ENCODE measurements around the gene CTDSPL. TPM values are rescaled to one million over a fixed set of nuclear protein-coding genes. Genes with fewer than 3 reads are reported as not detected.
A peak's percentile ranks its signal among the peaks of the same experiment; 100 is the strongest.

Gene CTDSPL
- total and polyA plus RNA-seq, 2 of the 13 experiments (the other 11 are each of a cell fraction or from before 2014, with no cell fraction given), result 26.1 to 142 TPM

- TF ChIP-seq ZNF580 (CRISPR knock-in tag; IDR thresholded peaks at IDR 0.05; ENCODE audit: borderline replicate concordance, low read depth) (0 out of 2 replicates have a peak, but pooled peaks have one; percentile 10), AKNA (CRISPR knock-in tag; IDR thresholded peaks at IDR 0.05; ENCODE audit: borderline replicate concordance) (no peak), ZNF615 (CRISPR knock-in tag; IDR thresholded peaks at IDR 0.05; ENCODE audit: borderline replicate concordance) (no peak), BHLHE40 (IDR thresholded peaks at IDR 0.05; ENCODE audit: low read length) (no peak), PTBP1 (IDR thresholded peaks at IDR 0.05; ENCODE audit: low read depth, low read length, poor library complexity, severe bottlenecking) (no peak), DMAP1 (CRISPR knock-in tag; IDR thresholded peaks at IDR 0.05) (0 out of 2 replicates have a peak, but pooled peaks have one; percentile 24), MEIS2 (CRISPR knock-in tag; IDR thresholded peaks at IDR 0.05) (0 out of 2 replicates have a peak, but pooled peaks have one; percentile 21), BRD4 (CRISPR knock-in tag; IDR thresholded peaks at IDR 0.05) (peak; percentile 38; the same call in 1 of the 2 replicates), ZNF230 (CRISPR knock-in tag; IDR thresholded peaks at IDR 0.05) (no peak), PBX2 (CRISPR knock-in tag; IDR thresholded peaks at IDR 0.05) (no peak), YEATS4 (CRISPR knock-in tag; IDR thresholded peaks at IDR 0.05; ENCODE audit: borderline replicate concordance) (no peak; the same call in 1 of the 2 replicates), TBL1XR1 (IDR thresholded peaks at IDR 0.05; ENCODE audit: borderline replicate concordance, low read length, partially characterized antibody) (no peak), MEF2D (CRISPR knock-in tag; IDR thresholded peaks at IDR 0.05) (no peak), RFX5 (IDR thresholded peaks at IDR 0.05; ENCODE audit: low read depth, low read length) (no peak), MXI1 (IDR thresholded peaks at IDR 0.05; ENCODE audit: borderline replicate concordance, low read depth, low read length) (0 out of 3 replicates have a peak, but pooled peaks have one; percentile 10), NKX3-1 (CRISPR knock-in tag; IDR thresholded peaks at IDR 0.05) (no peak), MYNN (CRISPR knock-in tag; IDR thresholded peaks at IDR 0.05; ENCODE audit: low read depth) (0 out of 2 replicates have a peak, but pooled peaks have one; percentile 60), PRDM10 (CRISPR knock-in tag; IDR thresholded peaks at IDR 0.05; ENCODE audit: low read depth) (no peak), CBX5 (CRISPR knock-in tag; IDR thresholded peaks at IDR 0.05; ENCODE audit: borderline replicate concordance) (no peak), PHF8 (CRISPR knock-in tag; IDR thresholded peaks at IDR 0.05) (peak; percentile 29), HNRNPH1 (optimal IDR thresholded peaks at IDR 0.05; ENCODE audit: low read depth, low read length) (no peak)
Measured at GRCh38 chr3:37862219-37862902, 681 bp downstream of the CTDSPL start (continued).

Measured in HepG2 (cell line).